ENCODE measurements around the gene PNN.
"Not testable (repeated sequence)": the region's sequence is repeated elsewhere in the genome, so short reads cannot be mapped to it uniquely, and the experiment has no call there.

DNA sequence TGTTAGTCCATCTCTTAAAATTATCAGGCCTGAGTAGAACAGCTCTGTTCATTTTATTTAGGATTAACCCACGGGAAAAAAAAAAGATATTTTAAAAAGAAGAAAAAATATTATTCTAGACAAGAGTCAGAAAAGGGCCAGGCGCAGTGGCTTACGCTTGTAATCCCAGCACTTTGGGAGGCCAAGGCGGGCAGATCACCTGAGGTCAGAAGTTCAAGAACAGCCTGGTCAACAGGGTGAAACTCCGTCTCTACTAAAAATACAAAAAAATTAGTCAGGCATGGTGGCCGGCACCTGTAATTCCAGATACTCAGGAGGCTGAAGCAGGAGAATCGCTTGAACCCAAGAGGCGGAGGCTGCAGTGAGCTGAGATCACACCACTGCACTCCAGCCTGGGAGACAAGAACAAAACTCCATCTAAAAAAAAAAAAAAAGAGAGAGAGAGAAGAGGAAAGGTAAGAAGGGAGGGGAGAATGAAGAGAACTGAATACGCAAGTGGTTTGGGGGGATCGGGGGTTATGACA lies 7.2 kb upstream of the PNN start:
- TF ChIP-seq, protein P1, sequence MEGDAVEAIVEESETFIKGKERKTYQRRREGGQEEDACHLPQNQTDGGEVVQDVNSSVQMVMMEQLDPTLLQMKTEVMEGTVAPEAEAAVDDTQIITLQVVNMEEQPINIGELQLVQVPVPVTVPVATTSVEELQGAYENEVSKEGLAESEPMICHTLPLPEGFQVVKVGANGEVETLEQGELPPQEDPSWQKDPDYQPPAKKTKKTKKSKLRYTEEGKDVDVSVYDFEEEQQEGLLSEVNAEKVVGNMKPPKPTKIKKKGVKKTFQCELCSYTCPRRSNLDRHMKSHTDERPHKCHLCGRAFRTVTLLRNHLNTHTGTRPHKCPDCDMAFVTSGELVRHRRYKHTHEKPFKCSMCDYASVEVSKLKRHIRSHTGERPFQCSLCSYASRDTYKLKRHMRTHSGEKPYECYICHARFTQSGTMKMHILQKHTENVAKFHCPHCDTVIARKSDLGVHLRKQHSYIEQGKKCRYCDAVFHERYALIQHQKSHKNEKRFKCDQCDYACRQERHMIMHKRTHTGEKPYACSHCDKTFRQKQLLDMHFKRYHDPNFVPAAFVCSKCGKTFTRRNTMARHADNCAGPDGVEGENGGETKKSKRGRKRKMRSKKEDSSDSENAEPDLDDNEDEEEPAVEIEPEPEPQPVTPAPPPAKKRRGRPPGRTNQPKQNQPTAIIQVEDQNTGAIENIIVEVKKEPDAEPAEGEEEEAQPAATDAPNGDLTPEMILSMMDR (IDR thresholded peaks at IDR 0.05; ENCODE audit: poor library complexity, severe bottlenecking), result not testable (repeated sequence)
- not testable (repeated sequence) for TF ChIP-seq EZH2 (IDR thresholded peaks at IDR 0.05; ENCODE audit: borderline replicate concordance, insufficient read depth, low read length, poor library complexity, severe bottlenecking); POLR2AphosphoS5 (IDR thresholded peaks at IDR 0.05); EP300 (conservative IDR thresholded peaks at IDR 0.05; ENCODE audit: poor library complexity, severe bottlenecking); TAF1 (IDR thresholded peaks at IDR 0.05; ENCODE audit: low read depth); SMC3 (conservative IDR thresholded peaks at IDR 0.05; ENCODE audit: poor library complexity); RAD21 (conservative IDR thresholded peaks at IDR 0.05)
- TF ChIP-seq, protein P2, sequence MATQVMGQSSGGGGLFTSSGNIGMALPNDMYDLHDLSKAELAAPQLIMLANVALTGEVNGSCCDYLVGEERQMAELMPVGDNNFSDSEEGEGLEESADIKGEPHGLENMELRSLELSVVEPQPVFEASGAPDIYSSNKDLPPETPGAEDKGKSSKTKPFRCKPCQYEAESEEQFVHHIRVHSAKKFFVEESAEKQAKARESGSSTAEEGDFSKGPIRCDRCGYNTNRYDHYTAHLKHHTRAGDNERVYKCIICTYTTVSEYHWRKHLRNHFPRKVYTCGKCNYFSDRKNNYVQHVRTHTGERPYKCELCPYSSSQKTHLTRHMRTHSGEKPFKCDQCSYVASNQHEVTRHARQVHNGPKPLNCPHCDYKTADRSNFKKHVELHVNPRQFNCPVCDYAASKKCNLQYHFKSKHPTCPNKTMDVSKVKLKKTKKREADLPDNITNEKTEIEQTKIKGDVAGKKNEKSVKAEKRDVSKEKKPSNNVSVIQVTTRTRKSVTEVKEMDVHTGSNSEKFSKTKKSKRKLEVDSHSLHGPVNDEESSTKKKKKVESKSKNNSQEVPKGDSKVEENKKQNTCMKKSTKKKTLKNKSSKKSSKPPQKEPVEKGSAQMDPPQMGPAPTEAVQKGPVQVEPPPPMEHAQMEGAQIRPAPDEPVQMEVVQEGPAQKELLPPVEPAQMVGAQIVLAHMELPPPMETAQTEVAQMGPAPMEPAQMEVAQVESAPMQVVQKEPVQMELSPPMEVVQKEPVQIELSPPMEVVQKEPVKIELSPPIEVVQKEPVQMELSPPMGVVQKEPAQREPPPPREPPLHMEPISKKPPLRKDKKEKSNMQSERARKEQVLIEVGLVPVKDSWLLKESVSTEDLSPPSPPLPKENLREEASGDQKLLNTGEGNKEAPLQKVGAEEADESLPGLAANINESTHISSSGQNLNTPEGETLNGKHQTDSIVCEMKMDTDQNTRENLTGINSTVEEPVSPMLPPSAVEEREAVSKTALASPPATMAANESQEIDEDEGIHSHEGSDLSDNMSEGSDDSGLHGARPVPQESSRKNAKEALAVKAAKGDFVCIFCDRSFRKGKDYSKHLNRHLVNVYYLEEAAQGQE (IDR thresholded peaks at IDR 0.05; ENCODE audit: borderline replicate concordance), result not testable (repeated sequence)

Data from neural cell (in vitro differentiated cells).